Fibroblast of the aortic adventitia (primary cell): Measurements from ENCODE around the gene DUSP14. TPM values are rescaled to one million over a fixed set of nuclear protein-coding genes. Genes with fewer than 3 reads are reported as not detected.

Experiments
- DNase-seq: peaks from one replicate; pipeline ENCODE4 v3.0.0-alpha.2; 2010; ENCODE audit warnings: low read depth
- H3K4me3 ChIP-seq: 2 replicates; pipeline ENCODE4 v1.5.1; 2011; ENCODE audit warnings: low read depth, mild to moderate bottlenecking, control low read depth, low read length, moderate library complexity
- CTCF ChIP-seq: IDR thresholded peaks from 2 replicates; pipeline ENCODE4 v1.5.1; 2011; ENCODE audit warnings: mild to moderate bottlenecking, low read length, control low read depth, inconsistent platforms; ENCODE audit not compliant: insufficient read depth
- total RNA-seq: library from RNA; depleted of rRNA; stranded (reverse); fragments of >200 nt; gene quantifications from 2 replicates; pipeline ENCODE4 v1.2.3, GENCODE V29; 2012; ENCODE audit warnings: low replicate concordance

DUSP14 gene
- total RNA-seq, 1 donor = 52.8 TPM

- peak overlapping the region; percentile 84 for H3K4me3 ChIP-seq
- no peak for TF ChIP-seq CTCF
- DNase-seq = peak; percentile 81
Observed at GRCh38 chr17:37490638-37491614, 1.2 kb downstream of the DUSP14 start.

GRCh38 chr17:37492167-37492566 is 2.5 kb downstream of the DUSP14 start:
- DNase-seq = no peak
- H3K4me3 ChIP-seq = peak overlapping the region; percentile 84

GRCh38 chr17:37493249-37494027 is 3.7 kb downstream of the DUSP14 start:
- no peak overlapping the region for H3K4me3 ChIP-seq
- TF ChIP-seq CTCF = no peak
- DNase-seq = peak; percentile 89

More at GRCh38 chr17:37492167-37492566, 2.5 kb downstream of the DUSP14 start:
- no peak for TF ChIP-seq CTCF

GRCh38 chr17:37494401-37494831 is 4.7 kb downstream of the DUSP14 start:
- H3K4me3 ChIP-seq = no peak overlapping the region
- TF ChIP-seq CTCF = no peak
- peak; percentile 36 for DNase-seq

- H3K4me3 ChIP-seq = no peak overlapping the region
- no peak for TF ChIP-seq CTCF
- no peak for DNase-seq
Observed at GRCh38 chr17:37494971-37495370, 5.3 kb downstream of the DUSP14 start.

GRCh38 chr17:37500378-37500777 is 10.7 kb downstream of the DUSP14 start:
- TF ChIP-seq CTCF = no peak
- DNase-seq = no peak
- H3K4me3 ChIP-seq = no peak overlapping the region
